Measurements from ENCODE around the gene UBFD1.
"Not testable (repeated sequence)": the region's sequence is repeated elsewhere in the genome, so short reads cannot be mapped to it uniquely, and the experiment has no call there.

UBFD1 gene

DNA sequence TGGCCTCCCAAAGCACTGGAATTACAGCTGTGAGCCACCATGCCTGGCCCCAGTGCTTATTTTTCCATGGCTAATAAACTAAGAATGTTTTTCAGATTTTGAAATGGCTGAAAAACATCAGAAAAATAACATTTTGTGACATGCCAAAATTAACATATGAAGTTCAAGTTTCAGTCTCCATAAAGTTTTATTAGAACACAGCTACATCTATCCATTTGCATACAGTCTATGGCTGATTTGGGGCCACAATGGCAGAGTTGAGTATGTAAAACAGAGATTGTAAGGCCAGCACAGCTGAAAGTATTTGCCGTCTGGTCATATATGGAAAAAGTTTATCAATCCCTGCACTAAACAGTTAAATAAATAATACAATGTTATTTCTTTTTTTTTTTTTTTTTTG lies 52.4 kb downstream of the UBFD1 start:
- DNase-seq (ENCODE audit: low read depth): no peak

DNA sequence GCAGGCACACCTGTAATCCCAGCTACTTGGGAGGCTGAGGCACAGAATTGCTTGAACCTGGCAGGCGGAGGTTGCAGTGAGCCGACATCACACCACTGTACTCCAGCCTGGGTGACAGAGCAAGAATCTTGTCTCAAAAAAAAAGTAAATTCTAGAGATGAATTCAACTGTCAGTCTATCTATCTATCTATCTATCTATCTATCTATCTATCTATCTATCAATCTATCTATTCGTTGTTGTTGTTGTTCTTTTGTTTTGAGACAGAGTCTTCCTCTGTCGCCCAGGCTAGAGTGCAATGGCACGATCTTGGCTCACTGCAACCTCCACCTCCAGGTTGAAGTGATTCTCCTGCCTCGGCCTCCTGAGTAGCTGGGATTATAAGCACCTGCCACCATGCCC lies 53.4 kb downstream of the UBFD1 start:
- DNase-seq (ENCODE audit: low read depth): not testable (repeated sequence)

DNA sequence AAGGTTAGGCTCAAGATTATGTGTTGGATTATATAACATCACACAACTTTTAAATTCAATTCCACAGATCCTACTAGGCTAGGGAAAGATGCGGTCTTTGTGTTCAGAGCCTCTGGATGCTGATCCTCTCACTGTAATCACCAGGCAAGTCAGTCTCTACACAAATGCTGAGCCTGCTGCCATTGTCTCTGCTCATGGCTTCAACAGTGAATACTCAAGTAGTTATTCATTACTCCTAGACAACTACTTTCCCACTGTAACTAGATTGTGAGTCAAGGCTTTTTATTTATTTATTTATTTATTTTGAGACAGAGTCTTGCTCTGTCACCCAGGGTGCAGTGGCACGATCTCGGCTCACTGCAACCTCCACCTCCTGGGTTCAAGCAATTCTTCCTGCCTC lies 54.4 kb downstream of the UBFD1 start:
- DNase-seq (ENCODE audit: low read depth): no peak

DNA sequence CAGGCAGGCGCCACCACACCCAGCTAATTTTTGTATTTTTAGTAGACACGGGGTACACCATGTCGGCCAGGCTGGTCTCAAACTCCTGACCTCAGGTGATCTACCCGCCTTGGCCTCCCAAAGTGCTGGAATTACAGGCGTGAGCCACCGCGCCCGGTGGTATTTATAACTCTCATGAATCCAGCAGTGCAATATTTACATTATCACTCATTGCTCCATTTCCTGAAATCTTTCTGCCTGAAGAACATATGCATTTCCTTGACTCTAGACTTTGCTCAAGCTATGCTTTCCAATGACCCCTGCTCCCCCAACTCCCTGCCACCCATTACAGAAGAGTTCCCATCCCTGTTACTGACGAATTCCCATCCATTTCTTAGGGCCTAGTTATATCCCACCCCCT lies 58.3 kb downstream of the UBFD1 start:
- no peak for DNase-seq (ENCODE audit: low read depth)
